ENCODE data around the gene UBE2O. TPM values are rescaled to one million over a fixed set of nuclear protein-coding genes. Genes with fewer than 3 reads are reported as not detected.

Gene UBE2O
- polyA plus RNA-seq, 1 of the 3 experiments (the other 2 are of a cell fraction) = 25.4 TPM

- Histone ChIP-seq H3K27ac (ENCODE audit: low read depth in 2 of 2, low read length in 1 of 2) (no peak overlapping the region; a peak in 1 of 4 replicates), H3K9ac (no peak overlapping the region), H3K27me3 (ENCODE audit: insufficient read depth) (no peaks in the 10 kb centered on the region), H3K36me3 (replicated peaks in 1 of 2; ENCODE audit: control insufficient read depth in 1 of 2, insufficient read depth in 2 of 2, low read length in 1 of 2) (no peaks in the 10 kb centered on the region), H3K4me1 (ENCODE audit: control insufficient read depth in 1 of 2, insufficient read depth in 2 of 2, low read depth in 1 of 2, low read length in 1 of 2) (peaks cover 0 to 36% of the 10 kb centered on the region in 2 experiments; a peak in 1 of 4 replicates), H3K4me3 (ENCODE audit: low read depth in 2 of 2, low read length in 1 of 2) (no peak overlapping the region), H2AFZ (ENCODE audit: low read depth) (no peak overlapping the region), H3K79me2 (ENCODE audit: insufficient read depth) (peaks cover 50% of the 10 kb centered on the region), H3K9me2 (no peaks in the 10 kb centered on the region), H3K9me3 (no peaks in the 10 kb centered on the region), H4K20me1 (ENCODE audit: insufficient read depth) (peaks cover 64% of the 10 kb centered on the region), H3F3A (replicated peaks; ENCODE audit: insufficient read depth) (no peaks in the 10 kb centered on the region), H3K4me2 (no peak overlapping the region)
- no peak for TF ChIP-seq POLR2AphosphoS5 (IDR thresholded peaks at IDR 0.05; ENCODE audit: low read depth, low read length)
- no peak for TF ChIP-seq ELF1 (IDR thresholded peaks at IDR 0.05)
- TF ChIP-seq FOXJ3 (CRISPR knock-in tag; IDR thresholded peaks at IDR 0.05) = no peak
- TF ChIP-seq MEF2A (IDR thresholded peaks at IDR 0.05; ENCODE audit: borderline replicate concordance, low read depth) = no peak
- TF ChIP-seq, protein P1, sequence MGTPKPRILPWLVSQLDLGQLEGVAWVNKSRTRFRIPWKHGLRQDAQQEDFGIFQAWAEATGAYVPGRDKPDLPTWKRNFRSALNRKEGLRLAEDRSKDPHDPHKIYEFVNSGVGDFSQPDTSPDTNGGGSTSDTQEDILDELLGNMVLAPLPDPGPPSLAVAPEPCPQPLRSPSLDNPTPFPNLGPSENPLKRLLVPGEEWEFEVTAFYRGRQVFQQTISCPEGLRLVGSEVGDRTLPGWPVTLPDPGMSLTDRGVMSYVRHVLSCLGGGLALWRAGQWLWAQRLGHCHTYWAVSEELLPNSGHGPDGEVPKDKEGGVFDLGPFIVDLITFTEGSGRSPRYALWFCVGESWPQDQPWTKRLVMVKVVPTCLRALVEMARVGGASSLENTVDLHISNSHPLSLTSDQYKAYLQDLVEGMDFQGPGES (IDR thresholded peaks at IDR 0.05; ENCODE audit: low read depth, low read length) = no peak
- no peak for TF ChIP-seq SMC3 (IDR thresholded peaks at IDR 0.05; ENCODE audit: low read depth, low read length)
- no peak for TF ChIP-seq YY1 (IDR thresholded peaks at IDR 0.05; ENCODE audit: low read depth)
- no peak for TF ChIP-seq USF2 (IDR thresholded peaks at IDR 0.05; ENCODE audit: borderline replicate concordance, low read depth, low read length)
- no peak for TF ChIP-seq FOXM1 (IDR thresholded peaks at IDR 0.05; ENCODE audit: low read depth)
- no peak for TF ChIP-seq SIN3A (IDR thresholded peaks at IDR 0.05; ENCODE audit: borderline replicate concordance, low read depth, low read length)
- no peak for TF ChIP-seq RXRA (IDR thresholded peaks at IDR 0.05; ENCODE audit: borderline replicate concordance, low read depth)
- TF ChIP-seq, protein P2, sequence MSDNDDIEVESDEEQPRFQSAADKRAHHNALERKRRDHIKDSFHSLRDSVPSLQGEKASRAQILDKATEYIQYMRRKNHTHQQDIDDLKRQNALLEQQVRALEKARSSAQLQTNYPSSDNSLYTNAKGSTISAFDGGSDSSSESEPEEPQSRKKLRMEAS (IDR thresholded peaks at IDR 0.05; ENCODE audit: low read depth) = no peak
- no peak for TF ChIP-seq TAF1 (IDR thresholded peaks at IDR 0.05; ENCODE audit: borderline replicate concordance, low read depth, low read length)
- TF ChIP-seq TEAD4 (IDR thresholded peaks at IDR 0.05; ENCODE audit: borderline replicate concordance, insufficient read depth) = no peak
- TF ChIP-seq EP300 (IDR thresholded peaks at IDR 0.05; ENCODE audit: borderline replicate concordance in 1 of 2, low read depth in 1 of 2, low read length in 1 of 2) = no peak
- no peak for TF ChIP-seq RFX5 (IDR thresholded peaks at IDR 0.05; ENCODE audit: low read length)
- no peak for TF ChIP-seq PBX3 (IDR thresholded peaks at IDR 0.05)
- TF ChIP-seq GATA2 (CRISPR knock-in tag; IDR thresholded peaks at IDR 0.05) = no peak
- no peak for TF ChIP-seq EZH2phosphoT487 (IDR thresholded peaks at IDR 0.05; ENCODE audit: borderline replicate concordance, low read depth)
- TF ChIP-seq REST (IDR thresholded peaks at IDR 0.05; ENCODE audit: low read depth, low read length) = no peak
- no peak for DNase-seq
- 92% methylated on average over 9 of the region's 10 CpGs for WGBS (ENCODE audit: low lambda C conversion rate)
- POLR2A ChIA-PET = no interaction called here
- CTCF ChIA-PET = interaction anchor here (5.7 kb wide), 1 partner anchor 12 kb away, joined by 39 read pairs; no protein-coding TSS in a partner anchor
These were observed 32.5 kb downstream of the UBE2O start for GRCh38 chr17:76420356-76421043.

Data from SK-N-SH (cell line).